HG03097 (cell line): ENCODE data around the gene NRP2.

Source experiments
- ATAC-seq: cut with Tn5 transposase; IDR thresholded peaks from one replicate; pipeline ENCODE4 v1.9.1; 2021; ENCODE audit not compliant: unreplicated experiment, low FRiP score

The NRP2 gene

GRCh38 chr2:205748639-205749038 is 66.3 kb downstream of the NRP2 start:
- no peak for ATAC-seq

- no peak for ATAC-seq
Observed at GRCh38 chr2:205749078-205749477, 66.8 kb downstream of the NRP2 start.

DNA sequence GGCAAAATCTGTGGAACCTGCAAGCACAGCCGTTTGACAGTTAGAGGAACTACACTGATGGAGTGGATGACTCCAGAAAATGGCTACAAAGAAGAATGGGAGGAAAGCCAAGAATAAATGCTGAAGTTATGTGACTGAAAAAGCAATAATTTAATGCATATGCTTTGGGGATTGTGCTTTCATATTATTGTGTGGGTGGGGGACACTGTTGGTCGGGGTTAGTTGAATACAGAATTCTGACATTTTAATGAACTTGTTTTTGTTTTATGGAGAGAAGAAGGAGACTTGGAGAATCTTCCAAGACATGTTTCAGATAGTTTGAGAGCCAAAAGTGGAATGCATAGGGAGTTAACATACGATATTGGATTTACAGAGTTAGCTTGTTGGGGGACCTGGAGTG is 68.5 kb downstream of the NRP2 start:
- ATAC-seq: no peak

GRCh38 chr2:205751569-205752031 is 69.3 kb downstream of the NRP2 start:
- no peak for ATAC-seq

DNA sequence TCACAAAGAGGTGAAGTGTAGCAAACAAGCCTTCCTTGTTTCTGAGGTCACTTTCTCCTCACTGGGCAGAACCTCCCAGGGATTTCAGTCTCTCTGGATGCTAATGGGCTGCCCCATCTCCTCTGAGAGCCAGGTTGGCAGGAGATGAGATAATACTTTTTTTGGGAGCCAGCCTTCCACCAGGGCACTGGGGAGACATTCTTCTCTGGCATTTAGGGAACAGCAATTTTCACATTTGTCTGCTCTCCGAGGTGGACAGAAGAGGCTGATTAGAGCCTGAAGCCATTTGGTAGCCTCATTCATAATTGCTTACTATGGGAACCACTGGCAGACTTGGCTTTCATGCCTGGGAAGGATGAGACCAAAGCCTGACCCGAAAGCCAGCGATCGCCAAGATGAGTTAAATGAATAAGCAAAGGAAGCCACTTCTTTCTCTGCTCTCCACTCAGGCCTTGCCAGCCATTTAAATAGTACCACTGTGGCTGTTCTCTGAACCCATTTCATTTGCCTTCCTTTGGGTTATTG is 70.1 kb downstream of the NRP2 start:
- ATAC-seq: no peak

GRCh38 chr2:205752924-205753323 is 70.6 kb downstream of the NRP2 start:
- ATAC-seq: no peak

GRCh38 chr2:205754285-205754923 is 72.1 kb downstream of the NRP2 start:
- ATAC-seq: no peak

DNA sequence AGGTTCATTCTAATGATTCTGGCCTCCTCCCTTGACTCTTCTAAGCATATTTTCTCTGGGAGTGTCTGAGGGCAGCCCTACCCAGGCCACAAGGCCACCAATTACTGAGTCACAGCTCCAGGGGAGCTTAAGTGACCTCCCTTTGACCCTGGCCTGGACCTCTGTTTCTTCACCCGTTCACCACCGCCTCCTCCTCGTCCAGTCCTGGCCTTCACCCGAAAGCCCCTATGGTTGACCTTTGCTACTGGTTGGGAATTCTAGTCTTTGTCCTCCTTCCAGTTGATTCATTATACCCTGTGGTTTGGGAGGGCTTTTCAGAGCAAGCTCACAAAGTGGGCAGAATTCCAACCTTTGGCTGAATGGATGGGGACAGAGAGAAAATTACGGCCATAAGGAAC is 72.6 kb downstream of the NRP2 start:
- no peak for ATAC-seq

DNA sequence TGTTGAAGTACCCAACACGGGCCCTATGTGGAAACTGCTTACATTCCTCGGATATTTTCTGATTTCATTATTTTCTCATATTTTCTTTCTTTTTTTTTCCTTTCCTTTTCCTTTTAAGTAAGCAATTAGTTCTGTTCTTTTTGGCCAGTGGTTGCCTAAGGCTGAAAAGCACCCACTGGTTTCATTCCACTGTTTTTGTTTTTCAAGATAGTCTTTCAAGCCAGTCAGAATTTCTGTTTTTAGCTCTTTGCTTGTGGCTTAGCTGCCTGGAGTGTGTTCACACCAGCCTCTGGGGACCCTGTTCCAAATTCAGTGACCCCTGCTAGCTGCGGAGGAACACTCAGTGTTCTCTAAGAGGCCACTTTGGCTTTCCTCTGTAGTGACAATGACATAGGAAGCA is 73.6 kb downstream of the NRP2 start:
- no peak for ATAC-seq

DNA sequence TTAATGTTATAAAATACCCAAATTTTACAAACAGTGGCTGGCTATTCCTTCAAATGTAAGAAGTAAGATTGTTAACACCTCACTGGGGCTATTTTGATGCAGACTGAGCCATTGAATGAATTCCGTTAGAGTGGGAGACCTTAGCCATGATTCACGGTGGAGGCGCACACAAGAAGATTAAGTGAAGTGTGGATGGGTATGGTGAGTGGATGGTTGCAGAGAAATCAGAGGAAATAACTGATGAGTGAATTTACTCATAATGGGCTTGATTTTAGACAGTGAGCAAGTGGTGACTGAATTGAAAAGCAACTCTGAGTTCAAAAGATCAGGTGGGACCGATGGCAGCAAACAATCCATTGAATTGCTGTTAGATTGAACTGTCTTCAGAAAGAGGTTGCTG is 75.0 kb downstream of the NRP2 start:
- no peak for ATAC-seq

DNA sequence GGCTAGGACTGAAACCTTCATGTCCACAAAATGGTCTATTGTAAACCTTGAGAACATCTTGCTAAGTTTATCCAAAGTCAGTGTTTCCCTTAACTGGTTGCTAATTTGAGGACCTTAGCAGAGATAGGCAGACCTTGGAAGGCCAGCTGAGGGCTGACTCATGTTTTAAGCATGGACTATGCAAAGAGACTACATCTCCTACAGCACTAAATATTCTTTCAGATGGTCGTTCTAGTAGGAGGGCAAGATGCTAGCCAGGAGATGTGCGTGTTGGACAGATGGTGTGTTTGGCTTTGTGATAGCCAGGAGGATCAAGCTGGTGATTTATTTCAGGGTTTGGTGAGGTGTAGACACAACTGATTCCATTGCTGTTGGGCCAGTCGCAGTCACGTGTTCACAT is 75.8 kb downstream of the NRP2 start:
- no peak for ATAC-seq

GRCh38 chr2:205758500-205758899 is 76.2 kb downstream of the NRP2 start:
- no peak for ATAC-seq

DNA sequence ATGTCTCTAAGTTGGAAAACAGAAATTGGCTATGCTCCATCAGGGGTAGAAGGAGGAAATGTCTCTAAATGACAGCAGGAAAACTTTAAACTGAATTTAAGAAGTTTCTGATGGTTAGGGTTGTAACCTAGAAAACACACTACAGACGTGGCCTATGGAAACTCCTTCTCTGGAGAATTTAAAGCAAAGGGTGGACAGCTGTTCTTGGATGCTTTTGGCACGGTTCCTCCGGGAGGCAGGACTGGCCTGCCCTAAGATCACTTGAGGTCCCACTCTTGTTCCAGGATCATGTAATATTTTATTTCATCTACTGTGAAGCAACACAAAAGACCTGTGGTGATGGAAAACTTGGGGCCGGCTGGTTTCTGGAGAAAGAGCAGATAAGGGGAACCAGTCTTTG is 77.0 kb downstream of the NRP2 start:
- no peak for ATAC-seq

GRCh38 chr2:205759732-205760131 is 77.4 kb downstream of the NRP2 start:
- ATAC-seq: no peak

GRCh38 chr2:205760157-205760556 is 77.9 kb downstream of the NRP2 start:
- ATAC-seq: no peak

DNA sequence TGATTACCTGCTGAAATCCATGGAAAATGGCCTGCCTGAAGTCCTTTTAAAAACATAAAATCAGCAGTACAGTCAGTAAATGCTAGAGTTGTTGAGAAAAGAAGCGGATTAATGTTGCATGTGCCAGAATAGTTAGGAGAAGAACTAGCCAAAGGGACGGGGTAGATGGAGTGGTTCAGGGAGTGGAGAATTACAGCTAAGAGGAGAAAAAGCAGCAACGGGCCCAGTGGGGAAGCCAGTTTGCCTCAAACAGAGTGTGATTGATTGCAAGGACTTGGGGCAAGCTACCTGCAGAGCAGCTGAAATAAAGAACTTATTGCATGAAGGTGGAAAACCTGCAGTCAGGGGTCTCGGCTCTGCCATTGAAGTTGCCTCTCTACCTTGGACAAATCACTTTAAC is 79.1 kb downstream of the NRP2 start:
- ATAC-seq: no peak

GRCh38 chr2:205762881-205763280 is 80.6 kb downstream of the NRP2 start:
- ATAC-seq: no peak

DNA sequence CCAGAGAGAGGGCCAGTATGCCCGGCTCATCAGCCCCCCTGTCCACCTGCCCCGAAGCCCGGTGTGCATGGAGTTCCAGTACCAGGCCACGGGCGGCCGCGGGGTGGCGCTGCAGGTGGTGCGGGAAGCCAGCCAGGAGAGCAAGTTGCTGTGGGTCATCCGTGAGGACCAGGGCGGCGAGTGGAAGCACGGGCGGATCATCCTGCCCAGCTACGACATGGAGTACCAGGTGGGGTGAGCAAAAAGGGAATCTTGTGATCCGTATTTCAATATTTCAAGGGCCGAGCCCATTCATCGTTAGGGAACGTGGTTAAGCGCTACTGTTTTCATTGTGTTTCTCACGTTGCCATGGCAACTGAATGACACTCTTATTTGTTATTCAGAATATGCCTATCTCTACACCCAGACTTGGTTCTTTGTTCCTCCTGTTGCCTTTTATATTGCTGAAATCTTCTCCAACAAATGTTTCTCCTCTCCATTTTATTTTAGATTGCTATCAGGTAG is 81.5 kb downstream of the NRP2 start:
- ATAC-seq: no peak

DNA sequence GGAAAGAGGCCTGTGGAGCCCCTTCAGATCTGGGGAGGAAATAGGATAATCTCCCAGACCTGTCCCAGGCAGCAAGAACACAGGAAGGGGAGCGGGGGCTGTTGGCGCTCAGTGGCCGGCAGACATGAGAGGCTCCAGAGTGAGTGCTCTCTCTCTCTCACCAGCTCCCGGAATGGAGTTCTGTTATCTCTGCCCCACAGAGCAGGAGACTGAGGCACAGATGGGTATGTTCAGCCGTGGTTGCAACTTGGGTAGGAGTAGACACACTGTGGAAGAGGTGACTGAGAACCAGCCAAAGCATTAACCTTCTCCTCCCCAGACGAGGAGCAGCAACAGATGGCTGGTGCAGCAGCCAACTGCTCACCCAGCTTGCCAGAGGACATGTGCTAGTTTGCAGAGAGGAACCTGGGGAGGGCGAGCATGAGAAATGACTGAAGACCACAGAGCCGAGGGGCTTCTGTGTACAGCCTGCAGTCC is 82.0 kb downstream of the NRP2 start:
- no peak for ATAC-seq

DNA sequence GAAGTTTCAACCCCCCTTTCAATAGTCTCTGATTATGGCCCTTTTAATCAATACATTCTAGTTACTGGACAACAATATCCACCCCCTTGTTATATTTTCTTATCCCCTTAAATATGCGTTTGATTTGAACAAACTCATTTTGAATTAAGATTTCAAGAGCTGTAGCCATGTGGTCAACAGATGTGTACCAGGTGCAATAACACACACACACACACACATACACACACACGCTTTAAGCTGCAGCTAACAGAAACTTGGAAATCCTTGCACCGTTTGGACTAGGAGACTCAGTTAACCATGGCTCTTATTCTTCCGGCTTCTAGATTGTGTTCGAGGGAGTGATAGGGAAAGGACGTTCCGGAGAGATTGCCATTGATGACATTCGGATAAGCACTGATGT is 82.8 kb downstream of the NRP2 start:
- ATAC-seq: no peak

DNA sequence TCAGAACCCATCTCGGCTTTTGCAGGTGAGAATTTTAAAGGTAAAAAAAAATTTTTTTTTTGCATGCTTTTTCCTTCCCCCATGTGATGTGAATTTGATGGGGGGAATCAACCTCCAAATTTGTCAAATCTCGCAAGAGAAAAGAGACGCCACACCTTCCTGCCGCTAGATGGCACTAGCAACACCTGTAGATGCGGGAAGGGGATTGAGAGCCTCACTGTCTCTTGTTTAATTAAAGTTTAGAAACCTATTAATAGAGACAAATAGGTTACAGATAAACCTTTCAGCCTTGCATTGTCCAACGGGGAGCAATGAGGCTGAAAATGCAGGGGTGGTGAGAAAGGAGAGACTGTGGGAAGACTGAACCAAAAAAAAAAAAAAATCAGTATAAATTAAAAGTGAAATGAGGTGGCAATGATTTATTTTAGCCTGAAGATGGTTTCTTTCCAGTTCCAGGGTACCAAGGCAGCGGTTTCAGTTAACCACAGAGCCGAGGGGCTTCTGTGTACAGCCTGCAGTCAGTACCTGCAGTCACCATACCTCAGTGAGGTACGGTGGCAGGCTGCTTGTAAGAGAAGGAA is 84.6 kb downstream of the NRP2 start:
- no peak for ATAC-seq

- no peak for ATAC-seq
Observed at GRCh38 chr2:205767617-205768016, 85.3 kb downstream of the NRP2 start.
